ENCODE data around the gene SMTNL1.

Gene SMTNL1

GRCh38 chr11:57588046-57588710 lies 50.8 kb downstream of the SMTNL1 start:
- DNase-seq (ENCODE audit: low read depth): no peak

GRCh38 chr11:57596266-57596885 lies 59.0 kb downstream of the SMTNL1 start:
- no peak for DNase-seq (ENCODE audit: low read depth)

- no peak for DNase-seq (ENCODE audit: low read depth)
These were observed 60.1 kb downstream of the SMTNL1 start, which contains the start of gene SERPING1 for GRCh38 chr11:57597461-57597915. TSS of gene SERPING1 (plus strand) at chr11:57597685. CDS start at chr11:57598271, 586 bp downstream.

- DNase-seq (ENCODE audit: low read depth): no peak
These were observed 60.8 kb downstream of the SMTNL1 start for GRCh38 chr11:57597916-57598830.

GRCh38 chr11:57598831-57599155 lies 61.4 kb downstream of the SMTNL1 start:
- peak; percentile 15 for DNase-seq (ENCODE audit: low read depth)

GRCh38 chr11:57599381-57599780 lies 62.0 kb downstream of the SMTNL1 start:
- DNase-seq (ENCODE audit: low read depth): no peak

Data from non-pigmented ciliary epithelial cell (primary cell).